H9 (cell line): ENCODE results near the gene IRX5. TPM values are rescaled to one million over a fixed set of nuclear protein-coding genes. Genes with fewer than 3 reads are reported as not detected.

Experiments
- DNase-seq: peaks from one replicate; pipeline ENCODE4 v3.0.0-alpha.2; 2017
- H2AFZ ChIP-seq: one replicate; pipeline ENCODE4 v1.6.1; 2013; ENCODE audit warnings: mild to moderate bottlenecking, low read length, control low read depth, moderate library complexity
- H2AK5ac ChIP-seq: 2 replicates; pipeline ENCODE4 v1.6.1; 2013; ENCODE audit warnings: low read length, control low read depth, mixed read lengths; ENCODE audit not compliant: insufficient read length
- H2BK120ac ChIP-seq: one replicate; pipeline ENCODE4 v1.6.1; 2013; ENCODE audit warnings: low read depth, mild to moderate bottlenecking, low read length, control low read depth, inconsistent platforms; ENCODE audit not compliant: poor library complexity, severe bottlenecking
- H2BK12ac ChIP-seq: 2 replicates; pipeline ENCODE4 v1.6.1; 2013; ENCODE audit warnings: low read length, control low read depth, mixed read lengths, low read depth; ENCODE audit not compliant: insufficient read length
- H2BK15ac ChIP-seq: 2 replicates; pipeline ENCODE4 v1.6.1; 2013; ENCODE audit warnings: low read depth, low read length, control low read depth
- H2BK20ac ChIP-seq: one replicate; pipeline ENCODE4 v1.6.1; 2013; ENCODE audit warnings: low read depth, mild to moderate bottlenecking, low read length, control low read depth, inconsistent platforms; ENCODE audit not compliant: poor library complexity, severe bottlenecking
- H2BK5ac ChIP-seq: 2 replicates; pipeline ENCODE4 v1.6.1; 2013; ENCODE audit warnings: low read length, control low read depth, mixed read lengths; ENCODE audit not compliant: insufficient read length
- H3K14ac ChIP-seq: 2 replicates; pipeline ENCODE4 v1.6.1; 2013; ENCODE audit warnings: low read length, control low read depth; ENCODE audit not compliant: insufficient read depth
- H3K18ac ChIP-seq: 2 replicates; pipeline ENCODE4 v1.6.1; 2013; ENCODE audit warnings: low read depth, mild to moderate bottlenecking, mixed read lengths, low read length, control low read depth; ENCODE audit not compliant: insufficient read length
- H3K23ac ChIP-seq: 2 replicates; pipeline ENCODE4 v1.6.1; 2013; ENCODE audit warnings: low read length, control low read depth, mixed read lengths, low read depth; ENCODE audit not compliant: insufficient read length
- H3K23me2 ChIP-seq: 2 replicates; pipeline ENCODE4 v1.6.1; 2013; ENCODE audit warnings: low read depth, mild to moderate bottlenecking, mixed read lengths, low read length, control low read depth; ENCODE audit not compliant: insufficient read length, poor library complexity, severe bottlenecking
- H3K27ac ChIP-seq: 2 replicates; pipeline ENCODE4 v1.5.1; 2013; ENCODE audit warnings: low read length, control low read depth, mixed read lengths, low read depth; ENCODE audit not compliant: insufficient read length
- H3K27me3 ChIP-seq: 2 replicates; pipeline ENCODE4 v1.6.1; 2013; ENCODE audit warnings: low read length, control low read depth, inconsistent platforms; ENCODE audit not compliant: insufficient read depth
- H3K4ac ChIP-seq: 2 replicates; pipeline ENCODE4 v1.6.1; 2013; ENCODE audit warnings: low read depth, mild to moderate bottlenecking, control low read depth, inconsistent platforms, low read length, moderate library complexity
- H3K4me1 ChIP-seq: 2 replicates; pipeline ENCODE4 v1.6.1; 2013; ENCODE audit warnings: low read length, control low read depth, inconsistent platforms; ENCODE audit not compliant: insufficient read depth
- H3K4me2 ChIP-seq: 2 replicates; pipeline ENCODE4 v1.6.1; 2013; ENCODE audit warnings: low read length, control low read depth, mixed read lengths; ENCODE audit not compliant: insufficient read length, insufficient read depth
- H3K56ac ChIP-seq: 2 replicates; pipeline ENCODE4 v1.6.1; 2013; ENCODE audit warnings: low read depth, mild to moderate bottlenecking, mixed read lengths, low read length, control low read depth; ENCODE audit not compliant: insufficient read length
- H3K79me1 ChIP-seq: 2 replicates; pipeline ENCODE4 v1.6.1; 2013; ENCODE audit warnings: low read depth, mild to moderate bottlenecking, moderate library complexity, low read length, control low read depth, inconsistent platforms; ENCODE audit not compliant: insufficient read depth, poor library complexity, severe bottlenecking
- H3K79me2 ChIP-seq: 2 replicates; pipeline ENCODE4 v1.6.1; 2013; ENCODE audit warnings: low read length, control low read depth, inconsistent platforms; ENCODE audit not compliant: insufficient read depth
- H3K9ac ChIP-seq: 2 replicates; pipeline ENCODE4 v1.6.1; 2013; ENCODE audit warnings: low read length, control low read depth, mixed read lengths; ENCODE audit not compliant: insufficient read length; ENCODE audit errors: extremely low read depth
- H3K9me3 ChIP-seq: one replicate; pipeline ENCODE4 v1.6.1; 2013; ENCODE audit warnings: low read depth, low read length, inconsistent platforms; ENCODE audit not compliant: control insufficient read depth
- H3T11ph ChIP-seq: one replicate; pipeline ENCODE4 v1.6.1; 2013; ENCODE audit warnings: mild to moderate bottlenecking, low read length, control low read depth, inconsistent platforms
- H4K20me1 ChIP-seq: one replicate; pipeline ENCODE4 v1.6.1; 2013; ENCODE audit not compliant: control insufficient read depth, insufficient read length, insufficient read depth
- H4K5ac ChIP-seq: 2 replicates; pipeline ENCODE4 v1.6.1; 2013; ENCODE audit warnings: low read depth, mild to moderate bottlenecking, mixed read lengths, low read length, control low read depth; ENCODE audit not compliant: insufficient read length
- H4K8ac ChIP-seq: replicated peaks from 2 replicates; pipeline ENCODE4 v1.6.1; 2013; ENCODE audit warnings: low read length, control low read depth, mixed read lengths, low read depth; ENCODE audit not compliant: insufficient read length
- H4K91ac ChIP-seq: 2 replicates; pipeline ENCODE4 v1.6.1; 2013; ENCODE audit warnings: low read depth, mild to moderate bottlenecking, moderate library complexity, mixed read lengths, low read length, control low read depth; ENCODE audit not compliant: insufficient read length
- H3K27ac Mint-ChIP-seq, 3 experiments: 2 replicates in 2 of 3; 3 replicates in 1 of 3; pipeline ENCODE4 v1.8.0; 2020 to 2021; ENCODE audit warnings: mixed read lengths in 3 of 3, mild to moderate bottlenecking in 1 of 3, moderate library complexity in 1 of 3
- H3K27me3 Mint-ChIP-seq: 2 replicates; pipeline ENCODE4 v1.8.0; 2021; ENCODE audit warnings: low read depth, mild to moderate bottlenecking, moderate library complexity, mixed read lengths
- H3K36me3 Mint-ChIP-seq, 3 experiments: 2 replicates in 2 of 3; 3 replicates in 1 of 3; pipeline ENCODE4 v1.8.0; 2020 to 2021; ENCODE audit warnings: low read depth in 3 of 3, mixed read lengths in 3 of 3; ENCODE audit not compliant: insufficient read depth in 1 of 3
- H3K4me1 Mint-ChIP-seq, 2 experiments: 2 replicates each; pipeline ENCODE4 v1.8.0; 2020; ENCODE audit warnings: mixed read lengths in 2 of 2
- H3K4me3 Mint-ChIP-seq, 2 experiments: 2 replicates in 1 of 2; 3 replicates in 1 of 2; pipeline ENCODE4 v1.8.0; 2020 to 2021; ENCODE audit warnings: mild to moderate bottlenecking in 2 of 2, mixed read lengths in 2 of 2, moderate library complexity in 1 of 2
- H3K9me3 Mint-ChIP-seq, 2 experiments: 2 replicates in 1 of 2; 3 replicates in 1 of 2; pipeline ENCODE4 v1.8.0; 2020; ENCODE audit warnings: mild to moderate bottlenecking in 2 of 2, mixed read lengths in 2 of 2, moderate library complexity in 1 of 2
- CTCF ChIP-seq: fragments of 200-600 bp; sonication (generic); conservative IDR thresholded peaks from 3 replicates; pipeline ENCODE4 v1.8.0; 2021; ENCODE audit warnings: antibody characterized with exemption, mild to moderate bottlenecking
- WGBS: extraction: QIAGEN DNeasy Blood & Tissue Kit; methylation state at CpG from one replicate; pipeline ENCODE4 v1.1.7; 2013; ENCODE audit warnings: missing lambda C conversion rate, low lambda C conversion rate, mixed read lengths; ENCODE audit not compliant: insufficient read length; ENCODE audit errors: extremely low coverage; 5-methylcytosine and 5-hydroxymethylcytosine counted together
- total RNA-seq: library from RNA; stranded (reverse); gene quantifications from 2 replicates; pipeline ENCODE4 v1.2.1, GENCODE V29; 2021

Gene IRX5
- total RNA-seq, 1 experiment from 2014 or later: 0.59 TPM

DNA sequence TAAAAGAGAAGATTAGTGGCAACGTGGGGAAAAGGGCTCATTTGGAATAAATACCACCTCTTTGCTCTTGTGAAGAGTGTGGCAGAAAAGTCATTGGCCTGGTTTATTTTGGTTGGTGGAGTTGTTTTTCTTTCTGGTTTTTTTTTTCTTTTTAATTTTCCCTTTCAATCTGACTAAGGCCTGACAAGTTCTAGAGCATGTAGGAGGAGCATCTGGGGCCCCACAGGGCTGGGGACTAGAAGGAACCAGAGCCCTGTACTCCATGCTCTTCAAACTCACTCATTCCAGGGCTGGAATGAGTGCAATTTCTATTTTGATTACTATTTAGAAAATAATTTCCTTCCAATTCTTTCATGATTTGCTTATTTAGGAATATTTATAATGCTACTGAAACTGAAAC is 13.3 kb downstream of the IRX5 start:
- H3K4me1 Mint-ChIP-seq: peaks cover 7 to 15% of the 10 kb centered on the region in 2 experiments
- Histone ChIP-seq H3K14ac (no peak overlapping the region), H4K91ac (no peak overlapping the region), H3K18ac (no peak overlapping the region), H3K9me3 (no peaks in the 10 kb centered on the region), H3K27ac (no peak overlapping the region), H3K56ac (no peak overlapping the region), H2BK12ac (no peak overlapping the region), H3K79me2 (no peaks in the 10 kb centered on the region), H2BK20ac (no peak overlapping the region), H4K5ac (no peak overlapping the region), H3K23ac (no peak overlapping the region), H3K23me2 (peaks cover 5% of the 10 kb centered on the region), H2AK5ac (no peak overlapping the region), H3K79me1 (no peaks in the 10 kb centered on the region), H2AFZ (no peak overlapping the region), H3K27me3 (peaks cover 31% of the 10 kb centered on the region), H2BK5ac (no peak overlapping the region), H3K4me1 (no peaks in the 10 kb centered on the region), H3K4me2 (no peak overlapping the region), H3T11ph (no peak overlapping the region), H4K8ac (no peak overlapping the region), H4K20me1 (no peaks in the 10 kb centered on the region), H3K9ac (no peak overlapping the region), H2BK15ac (no peak overlapping the region), H3K4ac (no peak overlapping the region), H2BK120ac (no peak overlapping the region)
- H3K9me3 Mint-ChIP-seq: peaks cover 0 to 3% of the 10 kb centered on the region in 2 experiments; a peak in 2 of 5 replicates
- no peak overlapping the region for H3K4me3 Mint-ChIP-seq
- no peak for DNase-seq
- H3K27ac Mint-ChIP-seq: no peak overlapping the region
- H3K27me3 Mint-ChIP-seq: peaks cover 97% of the 10 kb centered on the region
- H3K36me3 Mint-ChIP-seq: peaks cover 0 to 2% (median 0%) of the 10 kb centered on the region in 3 experiments; a peak in 1 of 7 replicates
- no peak for TF ChIP-seq CTCF
- no CpG with 5 or more reads among the region's 1 CpG for WGBS
